ENCODE results near the gene UBL7.
"Not testable (repeated sequence)": the region's sequence is repeated elsewhere in the genome, so short reads cannot be mapped to it uniquely, and the experiment has no call there.

Gene UBL7, protein sequence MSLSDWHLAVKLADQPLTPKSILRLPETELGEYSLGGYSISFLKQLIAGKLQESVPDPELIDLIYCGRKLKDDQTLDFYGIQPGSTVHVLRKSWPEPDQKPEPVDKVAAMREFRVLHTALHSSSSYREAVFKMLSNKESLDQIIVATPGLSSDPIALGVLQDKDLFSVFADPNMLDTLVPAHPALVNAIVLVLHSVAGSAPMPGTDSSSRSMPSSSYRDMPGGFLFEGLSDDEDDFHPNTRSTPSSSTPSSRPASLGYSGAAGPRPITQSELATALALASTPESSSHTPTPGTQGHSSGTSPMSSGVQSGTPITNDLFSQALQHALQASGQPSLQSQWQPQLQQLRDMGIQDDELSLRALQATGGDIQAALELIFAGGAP

DNA sequence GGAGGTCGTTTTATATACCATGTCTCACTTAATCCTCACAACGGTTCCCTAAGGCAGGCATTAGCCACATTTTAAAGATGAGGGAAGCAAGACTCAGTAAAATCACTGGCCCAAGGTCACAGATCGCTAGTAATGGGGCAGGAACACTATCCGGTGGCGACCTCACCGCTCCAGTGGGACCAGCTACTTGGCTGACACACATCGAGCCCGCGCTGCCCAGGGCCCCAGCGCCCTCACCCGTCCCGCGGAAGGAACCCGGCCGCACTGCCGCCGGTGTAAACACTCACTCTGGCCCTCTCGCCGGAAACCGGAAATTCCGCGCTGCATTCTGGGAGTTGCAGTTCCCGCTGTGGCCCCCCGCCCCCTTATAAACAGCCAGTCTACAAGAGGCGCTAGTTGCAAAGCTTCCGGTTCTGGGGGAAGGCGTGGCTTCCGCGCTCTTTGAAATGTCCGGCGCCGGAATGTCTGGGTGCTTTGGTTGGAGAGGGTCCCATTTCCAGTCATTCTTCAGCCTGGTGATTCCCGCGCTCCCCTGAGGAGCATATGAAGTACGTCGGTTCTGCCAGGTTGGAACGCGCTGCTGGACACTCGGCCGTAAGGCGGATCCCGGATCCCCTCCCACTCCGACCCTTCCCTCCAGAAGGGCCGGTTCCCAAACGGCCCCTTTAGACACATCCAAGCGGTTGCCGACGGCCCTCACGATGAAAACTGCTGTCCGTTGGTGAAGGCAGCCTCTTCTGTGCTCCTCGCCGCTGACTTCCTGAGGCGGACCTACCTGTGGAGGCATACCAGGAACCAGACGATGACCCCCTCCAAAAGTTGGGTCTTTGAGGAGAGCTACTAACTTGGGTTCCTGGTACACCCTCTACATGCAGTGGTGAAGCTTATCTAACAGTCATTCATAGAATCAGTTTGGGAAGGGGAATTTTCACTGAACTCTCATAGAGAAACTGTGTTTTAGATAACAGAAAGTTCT lies at the start of gene UBL7:
TSS of gene UBL7 (minus strand) at position 290 of the 976 bp plus-strand sequence. CDS start 2,293 bp downstream, outside the sequence.
- DNase-seq (ENCODE audit: low read depth), result peak; percentile 89

DNA sequence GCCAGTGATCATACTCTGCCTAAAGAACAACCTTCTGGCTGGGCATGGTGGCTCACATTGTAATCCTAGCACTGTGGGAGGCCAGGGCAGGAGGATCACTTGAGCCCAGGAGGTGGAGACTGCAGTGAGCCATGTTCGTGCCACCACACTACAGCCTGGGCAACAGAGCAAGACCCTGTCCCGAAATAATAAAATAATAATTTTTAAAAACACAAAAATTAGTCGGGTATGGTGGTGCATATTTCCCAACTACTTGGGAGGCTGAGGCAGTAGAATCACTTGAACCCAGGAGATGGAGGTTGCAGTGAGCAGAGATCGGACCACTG lies 45.5 kb upstream of the UBL7 start:
- no peak for DNase-seq (ENCODE audit: low read depth)

DNA sequence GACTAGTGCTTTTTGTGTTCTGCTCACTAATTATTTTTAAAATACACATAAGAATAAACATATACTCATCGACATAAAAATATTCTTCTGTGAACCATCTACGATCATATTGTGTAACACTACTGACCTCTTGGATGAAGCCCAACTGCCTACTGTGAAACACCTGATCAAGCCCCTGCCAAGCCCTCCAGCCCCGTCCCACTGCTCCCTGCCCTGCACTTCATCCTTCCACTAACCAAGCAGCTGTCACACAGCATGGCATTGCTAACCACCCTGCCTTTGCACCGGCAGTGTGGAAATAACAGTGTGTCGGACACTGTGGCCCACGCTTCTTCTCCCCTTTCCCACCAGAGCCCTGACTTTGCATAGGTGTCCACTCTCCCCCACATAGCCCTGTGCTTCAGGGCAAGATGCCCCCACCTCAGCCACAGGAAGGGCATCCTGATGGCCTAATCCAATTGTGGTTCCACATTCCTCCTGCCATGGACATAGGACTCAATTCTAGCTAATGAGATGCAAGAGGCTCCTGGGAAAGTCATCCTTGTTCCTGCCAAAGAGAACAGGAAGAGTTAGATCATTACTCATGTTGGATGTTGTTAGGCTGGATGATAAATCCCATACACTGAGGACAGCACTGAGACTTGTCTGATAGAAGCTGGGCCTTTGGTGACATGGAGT lies 45.0 kb upstream of the UBL7 start:
- no peak for DNase-seq (ENCODE audit: low read depth)

DNA sequence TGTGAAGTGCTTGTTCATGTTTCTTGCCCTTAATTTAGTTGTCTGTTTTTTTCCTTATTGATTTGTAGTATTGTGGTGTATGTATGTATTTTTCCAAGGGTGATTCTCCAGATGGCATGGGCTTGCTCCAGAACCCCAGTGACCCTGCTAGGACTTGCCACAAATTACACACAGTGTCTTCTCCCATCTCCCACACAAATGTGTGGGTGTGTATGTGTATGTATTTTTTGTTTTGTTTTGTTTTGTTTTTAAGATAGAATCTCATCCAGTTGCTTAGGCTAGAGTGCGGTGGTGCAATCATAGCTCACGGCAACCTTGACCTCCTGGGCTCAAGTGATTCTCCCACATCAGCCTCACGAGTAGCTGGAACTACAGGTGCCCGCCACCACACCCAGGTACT lies 43.9 kb upstream of the UBL7 start:
- no peak for DNase-seq (ENCODE audit: low read depth)

DNA sequence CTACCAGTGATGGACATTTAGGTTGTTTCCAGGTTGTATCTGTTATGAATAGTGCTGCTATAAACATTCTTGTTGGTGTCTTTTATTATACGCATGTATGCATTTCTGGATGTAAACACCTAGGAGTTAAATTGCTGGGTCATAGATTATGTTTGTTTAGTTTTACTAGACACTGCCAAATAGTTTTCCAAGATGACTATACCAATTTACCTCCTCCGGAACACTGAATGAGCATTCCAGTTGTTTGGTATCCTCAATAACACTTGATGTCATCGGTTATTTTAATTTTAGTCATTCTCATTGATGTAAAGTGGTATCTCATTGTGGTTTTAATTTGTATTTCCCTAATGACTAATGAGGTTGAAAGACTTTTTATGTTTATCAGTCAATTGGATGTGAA lies 43.5 kb upstream of the UBL7 start:
- no peak for DNase-seq (ENCODE audit: low read depth)

DNA sequence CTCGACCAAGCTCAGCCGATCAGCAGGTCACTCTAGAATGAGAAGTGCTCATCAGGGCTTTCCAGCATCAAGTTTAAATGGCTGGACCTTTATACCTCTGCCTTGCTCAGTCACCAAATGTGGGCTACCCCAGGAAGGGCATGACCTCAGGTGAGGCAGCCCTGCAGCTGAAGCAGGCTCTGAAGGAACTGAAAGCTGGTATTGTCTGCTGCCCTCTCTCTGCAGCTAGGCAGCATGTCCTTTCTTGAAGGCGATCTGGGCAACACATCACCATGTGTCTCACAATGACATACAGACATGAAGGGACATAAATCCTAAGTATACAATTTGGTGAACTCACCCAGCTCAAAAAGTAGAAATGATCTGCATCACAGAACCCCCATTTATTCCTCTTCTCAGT lies 41.3 kb upstream of the UBL7 start:
- DNase-seq (ENCODE audit: low read depth), result no peak

DNA sequence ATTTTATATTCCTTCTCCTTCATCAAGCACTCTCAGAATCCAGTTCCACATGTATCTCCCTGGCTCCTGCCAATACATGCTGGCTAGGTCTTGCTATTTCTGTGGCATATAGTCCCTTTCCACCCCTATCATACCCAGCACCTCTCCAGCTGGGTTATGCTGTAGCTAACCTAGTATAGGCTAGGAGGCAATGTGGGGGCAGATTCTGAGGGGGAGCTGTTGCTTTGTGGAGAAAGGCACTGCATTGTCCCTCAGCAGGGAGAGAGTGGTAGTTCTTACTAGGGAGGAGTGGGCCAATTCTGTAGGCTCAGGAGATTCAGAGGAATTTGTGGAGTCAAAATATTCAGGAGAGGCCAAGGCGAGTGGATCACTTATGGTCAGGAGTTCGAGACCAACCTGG lies 39.4 kb upstream of the UBL7 start:
- DNase-seq (ENCODE audit: low read depth), result no peak

DNA sequence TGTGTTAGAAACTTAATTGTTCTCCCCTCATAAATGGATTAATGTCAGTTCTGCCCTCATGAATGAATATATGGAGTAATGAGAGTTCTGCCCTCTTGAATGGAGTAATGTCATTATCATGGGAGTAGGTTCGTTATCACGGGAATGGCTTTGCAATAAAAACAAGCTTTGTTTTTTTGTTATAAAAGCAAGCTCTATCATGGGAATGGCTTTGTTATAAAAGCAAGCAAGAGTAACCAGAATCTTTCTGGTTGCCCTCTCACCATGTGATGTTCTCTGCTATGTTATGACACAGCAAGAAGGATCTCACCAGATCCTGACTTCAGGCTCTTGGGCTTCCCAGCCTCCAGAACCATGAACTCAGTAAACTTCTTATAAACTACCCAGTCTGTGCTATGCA lies 38.4 kb upstream of the UBL7 start:
- no peak for DNase-seq (ENCODE audit: low read depth)

DNA sequence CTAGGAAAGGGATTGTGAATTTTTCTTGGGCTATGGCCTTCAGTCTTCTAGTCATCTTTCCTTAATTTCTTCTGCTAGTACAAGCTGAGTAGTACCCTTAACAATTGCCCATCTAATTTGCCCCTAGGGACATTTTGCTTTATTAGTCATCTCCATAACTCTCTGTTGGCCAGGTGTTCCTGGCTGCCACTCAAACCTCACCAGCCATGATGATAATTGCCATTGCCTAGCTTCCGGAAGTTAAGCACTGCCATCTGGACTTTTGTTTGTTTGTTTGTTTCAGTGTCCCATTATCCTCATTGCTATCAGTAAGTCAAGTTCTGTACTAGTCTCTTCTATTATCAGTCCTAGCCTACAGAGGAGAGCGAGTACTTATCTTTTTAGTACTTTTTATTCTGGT lies 36.6 kb upstream of the UBL7 start:
- no peak for DNase-seq (ENCODE audit: low read depth)

DNA sequence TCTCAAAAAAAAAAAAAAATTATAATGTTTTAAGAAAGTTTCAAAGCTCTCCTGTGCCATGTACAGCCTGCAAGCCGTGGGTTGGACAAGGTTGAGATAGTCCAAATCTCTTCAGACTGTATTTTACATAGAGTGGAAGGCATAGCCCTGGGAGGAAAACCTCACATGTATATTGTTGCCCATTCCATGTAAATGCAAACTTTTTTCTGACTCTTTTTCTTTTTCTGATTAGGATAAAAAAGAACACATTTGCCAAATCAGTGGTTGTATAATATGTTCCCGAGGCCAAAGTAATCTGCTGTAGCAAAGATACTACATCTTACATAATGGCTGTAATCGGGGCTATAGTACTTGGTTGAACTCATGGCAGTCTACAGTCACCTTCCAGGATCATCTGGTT lies 35.7 kb upstream of the UBL7 start:
- no peak for DNase-seq (ENCODE audit: low read depth)

DNA sequence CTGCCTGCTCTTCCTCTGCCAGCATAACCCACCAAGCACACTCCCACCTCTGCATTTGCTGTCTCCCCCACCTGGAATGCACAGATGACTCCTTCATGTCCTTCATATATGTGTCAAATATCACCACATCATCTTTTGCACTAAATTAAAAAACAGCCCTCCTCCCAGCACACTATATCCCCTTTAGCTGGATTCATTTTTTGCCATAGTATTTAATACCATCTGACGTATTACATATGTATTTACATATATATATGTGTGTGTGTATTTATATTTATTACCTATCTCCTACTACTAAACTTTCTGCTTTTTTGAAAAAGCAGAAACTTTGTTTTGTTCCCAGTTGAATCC lies 29.4 kb upstream of the UBL7 start:
- DNase-seq (ENCODE audit: low read depth), result no peak

DNA sequence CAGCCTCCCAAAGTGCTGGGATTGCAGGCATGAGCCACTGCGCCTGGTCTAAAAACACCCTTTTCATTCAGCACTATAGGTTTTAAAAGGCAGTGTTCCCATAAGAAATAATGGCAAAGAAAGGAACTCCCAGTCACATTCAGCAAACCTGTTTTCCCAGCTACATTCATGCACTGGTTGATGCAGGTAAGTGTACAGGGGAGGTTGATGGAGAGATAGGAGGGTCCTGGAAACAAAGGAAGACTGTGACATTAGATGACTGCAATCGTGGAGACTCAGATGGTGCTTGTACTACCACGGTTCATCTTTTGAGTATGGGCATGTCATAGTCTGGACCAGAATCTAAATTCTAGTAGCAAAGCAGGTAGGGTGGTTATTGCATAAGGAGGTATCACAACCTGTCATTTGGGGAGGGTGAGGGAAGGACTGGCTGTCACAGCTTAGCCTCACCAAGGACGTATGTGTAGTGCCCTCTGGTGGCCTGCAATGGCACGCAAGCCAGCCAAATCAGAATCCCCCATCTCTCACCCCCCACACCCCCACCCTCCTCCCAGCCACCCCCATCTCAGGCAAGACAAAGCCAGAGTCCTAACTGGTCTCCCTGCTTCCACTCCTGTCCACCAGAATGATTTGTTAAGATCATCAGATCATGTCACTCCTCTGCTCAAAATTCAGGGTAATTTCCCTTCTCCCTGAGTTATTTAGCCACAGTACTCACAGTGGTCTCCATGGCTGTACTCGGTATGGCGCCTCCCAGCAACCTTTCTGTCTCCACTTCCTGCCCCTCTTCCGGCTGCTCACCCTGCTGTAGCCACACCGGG lies 28.8 kb upstream of the UBL7 start:
- peak; percentile 39 for DNase-seq (ENCODE audit: low read depth)

DNA sequence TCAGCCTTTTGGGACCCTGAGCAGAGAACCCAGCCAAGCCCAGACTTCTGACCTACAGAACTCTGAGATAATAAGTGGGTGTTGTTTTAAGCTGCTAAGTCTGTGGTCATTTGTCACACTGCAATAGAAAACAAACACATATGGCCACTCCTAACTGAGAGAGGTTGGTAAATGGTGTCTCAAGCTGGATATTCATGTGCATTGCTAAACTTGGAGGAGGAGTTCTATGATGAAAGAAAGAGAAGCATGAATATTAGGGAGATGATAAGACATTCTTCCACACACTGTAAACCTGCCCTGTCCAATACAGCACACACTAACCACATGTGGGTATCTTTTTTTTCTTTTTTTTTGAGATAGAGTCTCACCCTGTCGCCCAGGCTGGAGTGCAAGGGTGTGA lies 27.8 kb upstream of the UBL7 start:
- no peak for DNase-seq (ENCODE audit: low read depth)

DNA sequence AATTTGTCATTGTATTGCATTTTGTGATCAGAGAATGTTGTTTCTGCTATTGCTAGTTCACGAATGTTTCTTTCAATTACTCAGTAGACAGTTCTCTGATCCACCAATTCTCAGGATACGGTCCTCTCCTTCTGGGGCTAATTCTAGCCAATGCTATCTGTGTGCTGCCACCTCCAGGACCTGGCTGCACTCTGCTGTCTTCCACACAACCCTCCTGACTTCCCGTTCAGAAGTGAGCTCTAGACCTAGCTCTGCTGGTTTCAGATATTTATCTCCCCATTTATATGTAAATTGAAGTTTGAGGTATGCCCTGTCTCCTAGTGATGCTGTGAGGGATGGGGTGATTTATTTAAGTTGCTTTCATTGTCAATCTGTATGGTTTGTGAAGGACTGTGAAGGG lies 21.7 kb upstream of the UBL7 start:
- no peak for DNase-seq (ENCODE audit: low read depth)

DNA sequence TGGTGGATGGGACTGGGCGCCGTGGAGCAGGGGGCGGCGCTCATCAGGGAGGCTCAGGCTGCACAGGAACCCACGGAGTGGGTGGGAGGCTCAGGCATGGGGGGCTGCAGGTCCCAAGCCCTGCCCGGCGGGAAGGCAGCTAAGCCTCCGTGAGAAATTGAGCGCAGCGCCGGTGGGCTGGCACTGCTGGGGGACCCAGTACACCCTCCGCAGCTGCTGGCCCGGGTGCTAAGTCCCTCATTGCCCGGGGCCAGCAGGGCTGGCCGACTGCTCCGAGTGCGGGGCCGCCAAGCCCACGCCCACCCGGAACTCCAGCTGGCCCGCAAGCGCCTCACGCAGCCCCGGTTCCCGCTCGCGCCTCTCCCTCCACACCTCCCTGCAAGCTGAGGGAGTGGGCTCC lies 19.4 kb upstream of the UBL7 start:
- not testable (repeated sequence) for DNase-seq (ENCODE audit: low read depth)

DNA sequence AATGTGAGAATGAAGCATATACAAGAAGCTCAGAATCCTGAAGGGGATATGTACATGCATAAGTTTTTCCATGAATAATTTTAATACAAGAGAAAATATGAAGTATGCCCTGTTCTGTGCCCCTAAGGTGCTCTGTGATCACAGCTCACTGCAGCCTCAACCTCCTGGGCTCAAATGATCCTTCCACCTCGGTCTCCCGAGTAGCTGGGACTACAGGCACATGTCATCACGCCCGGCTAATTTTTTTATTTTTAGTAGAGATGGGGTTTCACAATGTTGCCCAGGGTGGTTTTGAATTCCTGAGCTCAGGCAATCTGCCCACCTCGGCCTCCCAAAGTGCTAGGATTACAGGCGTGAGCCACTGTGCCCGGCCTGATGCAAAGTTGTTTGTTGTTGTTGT lies 10.7 kb upstream of the UBL7 start:
- DNase-seq (ENCODE audit: low read depth), result not testable (repeated sequence)

DNA sequence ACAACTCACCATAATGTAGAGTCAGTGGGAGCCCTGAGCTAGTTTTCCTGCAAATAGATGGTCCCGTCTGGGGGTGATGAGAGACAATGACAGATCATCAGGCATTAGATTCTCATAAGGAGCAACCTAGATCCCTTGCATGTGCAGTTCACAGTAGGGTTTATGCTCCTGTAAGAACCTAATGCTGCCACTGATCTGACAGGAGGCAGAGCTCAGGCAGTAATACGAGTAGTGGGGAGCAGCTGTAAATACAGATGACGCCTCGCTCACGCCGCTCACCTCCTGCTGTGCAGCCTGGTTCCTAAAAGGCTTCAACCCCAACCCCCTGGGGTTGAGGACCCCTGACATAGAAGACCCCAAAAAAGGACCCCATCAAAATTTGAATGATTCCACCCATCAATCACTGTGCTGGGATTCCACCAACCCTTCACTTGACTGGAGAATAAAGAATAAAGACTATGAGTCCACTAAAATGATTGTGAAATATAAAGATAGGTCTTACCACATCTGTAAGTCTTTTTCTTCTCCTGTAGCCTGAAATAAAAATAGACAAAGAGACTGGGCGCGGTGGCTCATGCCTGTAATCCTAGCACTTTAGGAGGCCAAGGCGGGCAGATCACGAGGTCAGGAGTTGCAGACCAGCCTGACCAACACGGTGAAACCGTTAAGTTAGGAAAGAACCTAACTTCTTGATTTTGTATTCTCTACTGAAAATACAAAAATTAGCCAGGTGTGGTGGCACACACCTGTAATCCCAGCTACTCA lies 9.9 kb upstream of the UBL7 start:
- no peak for DNase-seq (ENCODE audit: low read depth)

DNA sequence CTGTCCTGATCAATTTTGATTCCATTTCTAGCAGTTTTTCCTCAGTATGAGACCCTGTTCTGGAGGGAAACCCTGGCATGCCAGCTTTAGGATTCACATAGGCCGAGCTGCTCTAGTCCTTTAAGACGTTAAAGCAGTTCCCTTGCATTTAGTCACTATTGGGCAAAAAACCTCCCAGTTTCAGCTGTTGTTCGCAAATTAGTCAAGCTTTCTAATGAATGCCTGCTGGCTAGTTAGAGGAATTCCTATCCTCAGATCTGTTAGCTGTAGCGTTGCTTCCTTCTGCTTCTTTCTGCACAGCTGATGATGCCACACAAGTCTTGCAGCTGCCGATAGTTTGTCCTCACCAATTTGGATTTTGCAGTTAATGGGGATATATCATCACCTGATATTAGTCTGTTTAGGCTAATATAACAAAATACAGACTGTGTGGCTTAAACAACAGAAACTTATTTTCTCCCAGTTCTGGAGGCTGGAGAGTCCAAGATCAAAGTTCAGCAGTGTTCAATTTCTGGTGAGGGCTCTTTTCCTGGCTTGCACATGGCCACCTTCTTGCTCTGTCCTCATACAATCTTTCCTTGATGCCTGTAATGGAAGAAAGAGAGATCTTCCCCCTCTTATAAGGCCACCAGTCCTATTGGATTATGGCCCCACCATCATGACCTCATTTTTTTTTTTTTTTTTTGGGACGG lies 7.5 kb upstream of the UBL7 start:
- no peak for DNase-seq (ENCODE audit: low read depth)

DNA sequence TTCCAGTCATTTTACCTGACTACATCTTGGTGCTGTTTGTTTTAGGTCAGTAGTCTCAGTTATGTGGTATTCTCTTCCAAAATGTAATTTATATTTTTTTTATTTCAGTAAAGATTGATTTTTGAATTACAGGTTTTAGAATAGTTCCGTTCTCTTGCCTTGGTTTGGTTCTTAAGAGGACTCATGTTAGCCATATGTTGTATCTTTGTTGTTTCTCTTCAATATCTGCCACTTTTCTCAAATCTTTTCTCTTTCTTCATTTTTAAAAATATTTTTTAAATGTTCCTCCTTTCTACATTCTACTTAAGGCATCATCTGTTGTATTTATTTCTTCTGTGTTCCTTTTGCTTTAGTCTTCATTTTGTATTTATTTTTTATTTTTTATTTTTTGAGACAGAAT lies 5.6 kb upstream of the UBL7 start:
- no peak for DNase-seq (ENCODE audit: low read depth)

DNA sequence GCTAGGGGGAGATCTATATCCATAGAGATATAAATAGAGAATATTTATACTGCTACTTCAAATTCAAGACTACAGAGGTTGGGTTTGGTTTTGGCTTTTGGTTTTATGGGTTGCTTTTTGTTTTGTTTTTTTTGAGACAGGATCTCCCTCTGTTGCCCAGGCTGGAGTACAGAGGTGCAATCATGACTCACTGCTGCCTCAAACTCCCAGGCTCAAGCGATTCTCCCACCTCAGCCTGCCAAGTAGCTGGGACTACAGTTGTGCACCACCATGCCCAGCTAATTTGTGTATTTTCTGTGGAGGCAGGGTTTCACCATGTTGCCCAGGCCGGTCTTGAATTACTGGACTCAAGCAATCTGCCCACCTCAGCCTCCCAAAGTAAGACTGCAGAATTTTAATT lies 3.9 kb upstream of the UBL7 start:
- DNase-seq (ENCODE audit: low read depth), result no peak

DNA sequence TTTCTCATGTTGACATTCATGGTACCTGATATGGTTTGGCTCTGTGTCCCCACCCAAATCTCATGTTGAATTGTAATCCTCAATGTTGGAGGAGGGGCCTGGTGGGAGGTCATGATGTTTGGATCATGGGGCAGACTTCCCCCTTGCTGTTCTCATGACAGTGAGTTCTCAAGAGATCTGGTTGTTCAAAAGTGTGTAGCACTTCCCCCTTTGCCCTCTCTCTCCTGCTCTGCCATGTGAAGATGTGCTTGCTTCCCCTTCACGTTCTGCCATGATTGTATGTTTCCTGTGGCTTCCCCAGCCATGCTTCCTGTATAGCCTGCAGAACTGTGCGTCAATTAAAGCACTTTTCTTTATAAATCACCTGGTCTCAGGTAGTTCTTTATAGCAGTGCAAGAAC lies 3.3 kb upstream of the UBL7 start:
- no peak for DNase-seq (ENCODE audit: low read depth)
